ENCODE results near the gene CILP.
"Not testable (repeated sequence)": the region's sequence is repeated elsewhere in the genome, so short reads cannot be mapped to it uniquely, and the experiment has no call there.

Gene CILP

GRCh38 chr15:65210770-65211481 lies at the start of gene CILP:
Gene CILP, minus strand, starts transcription at chr15:65211473. Its CDS starts 1,718 bp downstream, at chr15:65209755.
- no peak for DNase-seq

- no peak for DNase-seq
Observed at GRCh38 chr15:65260968-65261367, 49.7 kb upstream of the CILP start.

GRCh38 chr15:65259367-65259797 lies 48.1 kb upstream of the CILP start:
- no peak for DNase-seq

GRCh38 chr15:65258375-65259262 lies 47.3 kb upstream of the CILP start:
- no peak for DNase-seq

GRCh38 chr15:65255486-65256140 lies 44.3 kb upstream of the CILP start:
- DNase-seq: no peak

GRCh38 chr15:65254758-65255157 lies 43.5 kb upstream of the CILP start:
- DNase-seq: no peak

- no peak for DNase-seq
Observed at GRCh38 chr15:65254356-65254755, 43.1 kb upstream of the CILP start.

- no peak for DNase-seq
Observed at GRCh38 chr15:65249641-65250040, 38.4 kb upstream of the CILP start.

- no peak for DNase-seq
Observed at GRCh38 chr15:65248511-65249255, 37.4 kb upstream of the CILP start.

GRCh38 chr15:65246939-65247338 lies 35.7 kb upstream of the CILP start:
- DNase-seq: no peak

GRCh38 chr15:65246026-65246714 lies 34.9 kb upstream of the CILP start:
- no peak for DNase-seq

- DNase-seq: no peak
Observed at GRCh38 chr15:65245096-65245856, 34.0 kb upstream of the CILP start.

GRCh38 chr15:65244638-65245037 lies 33.4 kb upstream of the CILP start:
- DNase-seq: no peak

GRCh38 chr15:65236443-65236842 lies 25.2 kb upstream of the CILP start:
- DNase-seq: not testable (repeated sequence)

- no peak for DNase-seq
Observed at GRCh38 chr15:65233696-65234095, 22.4 kb upstream of the CILP start.

GRCh38 chr15:65232520-65232919 lies 21.2 kb upstream of the CILP start:
- DNase-seq: no peak

GRCh38 chr15:65231306-65231705 lies 20.0 kb upstream of the CILP start:
- DNase-seq: no peak

GRCh38 chr15:65226901-65227300 lies 15.6 kb upstream of the CILP start:
- DNase-seq: not testable (repeated sequence)

- DNase-seq: no peak
Observed at GRCh38 chr15:65226221-65226620, 14.9 kb upstream of the CILP start.

- no peak for DNase-seq
Observed at GRCh38 chr15:65223996-65224395, 12.7 kb upstream of the CILP start.

GRCh38 chr15:65222891-65223290 lies 11.6 kb upstream of the CILP start:
- no peak for DNase-seq
